D721Med (cell line): ENCODE data around the gene TMEM182.

Source experiments
- DNase-seq: peaks from one replicate; pipeline ENCODE4 v3.0.0; 2011; ENCODE audit warnings: low spot score; ENCODE audit not compliant: insufficient read length
- FAIRE-seq: peaks from 2 replicates; lab custom pipeline; 2011; peaks lifted over from hg19 to GRCh38; lab: Jason Lieb, UNC
- CTCF ChIP-seq: IDR thresholded peaks from 2 replicates; pipeline ENCODE4 v1.5.1; 2012; ENCODE audit warnings: mild to moderate bottlenecking, control low read depth; ENCODE audit not compliant: insufficient read depth; ENCODE audit errors: missing control alignments

Gene TMEM182

GRCh38 chr2:102789349-102790090 is 27.7 kb downstream of the TMEM182 start:
- DNase-seq (no peak), FAIRE-seq (no peak)
- no peak for TF ChIP-seq CTCF

- FAIRE-seq (no peak), DNase-seq (no peak)
- no peak for TF ChIP-seq CTCF
Measured at GRCh38 chr2:102790091-102790455, 28.2 kb downstream of the TMEM182 start.

GRCh38 chr2:102792568-102793208 is 30.9 kb downstream of the TMEM182 start:
- no peak for DNase-seq
- no peak for TF ChIP-seq CTCF
- FAIRE-seq, result no peak

- FAIRE-seq, result no peak
- no peak for TF ChIP-seq CTCF
- no peak for DNase-seq
Measured at GRCh38 chr2:102795641-102796040, 33.8 kb downstream of the TMEM182 start.

- DNase-seq (no peak), FAIRE-seq (no peak)
- no peak for TF ChIP-seq CTCF
Measured at GRCh38 chr2:102796337-102796736, 34.5 kb downstream of the TMEM182 start.

GRCh38 chr2:102797486-102797885 is 35.7 kb downstream of the TMEM182 start:
- DNase-seq (no peak), FAIRE-seq (no peak)
- TF ChIP-seq CTCF, result no peak

GRCh38 chr2:102798181-102798580 is 36.4 kb downstream of the TMEM182 start:
- DNase-seq (no peak), FAIRE-seq (no peak)
- TF ChIP-seq CTCF, result no peak
